HG02973 (cell line): ENCODE data around the gene ARSB.
A peak's percentile ranks its signal among the peaks of the same experiment; 100 is the strongest.
"Not testable (repeated sequence)": the region's sequence is repeated elsewhere in the genome, so short reads cannot be mapped to it uniquely, and the experiment has no call there.

Experiments used
- ATAC-seq: cut with Tn5 transposase; IDR thresholded peaks from one replicate; pipeline ENCODE4 v1.9.1; 2021; ENCODE audit warnings: moderate library complexity; ENCODE audit not compliant: unreplicated experiment

Gene ARSB

DNA sequence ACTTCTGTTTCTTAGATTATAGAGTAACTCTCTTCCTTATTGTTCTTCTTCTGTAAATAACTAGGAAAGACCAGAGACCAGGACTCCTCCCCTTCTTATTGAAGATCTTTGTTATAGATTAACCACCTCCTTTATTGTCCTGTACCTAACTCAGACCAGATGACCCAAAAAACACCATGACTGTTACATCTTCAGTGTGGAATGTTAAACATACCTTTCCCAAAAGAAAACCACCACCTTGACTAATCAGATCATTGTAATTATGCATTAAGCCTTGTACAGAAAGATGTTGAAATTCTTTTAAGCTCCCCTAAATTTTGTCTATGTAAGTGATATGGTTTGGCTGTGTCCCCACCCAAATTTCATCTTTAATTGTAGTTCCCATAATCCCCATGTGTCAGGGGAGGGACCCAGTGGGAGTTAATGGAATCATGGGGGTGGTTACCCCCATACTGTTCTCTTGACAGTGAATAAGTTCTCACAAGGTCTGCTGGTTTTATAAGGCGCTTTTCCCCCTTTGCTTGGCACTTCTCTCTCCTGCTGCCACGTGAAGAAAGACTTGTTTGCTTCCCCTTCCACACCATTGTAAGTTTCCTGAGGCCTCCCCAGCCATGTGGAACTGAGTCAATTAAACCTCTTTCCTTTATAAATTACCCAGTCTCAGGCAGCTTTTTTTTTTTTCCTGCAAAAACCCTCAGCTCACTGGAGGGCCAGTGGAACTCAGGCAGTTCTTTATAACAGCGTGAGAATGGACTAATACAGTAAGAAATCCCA, 26.3 kb downstream of the ARSB start:
- no peak for ATAC-seq

DNA sequence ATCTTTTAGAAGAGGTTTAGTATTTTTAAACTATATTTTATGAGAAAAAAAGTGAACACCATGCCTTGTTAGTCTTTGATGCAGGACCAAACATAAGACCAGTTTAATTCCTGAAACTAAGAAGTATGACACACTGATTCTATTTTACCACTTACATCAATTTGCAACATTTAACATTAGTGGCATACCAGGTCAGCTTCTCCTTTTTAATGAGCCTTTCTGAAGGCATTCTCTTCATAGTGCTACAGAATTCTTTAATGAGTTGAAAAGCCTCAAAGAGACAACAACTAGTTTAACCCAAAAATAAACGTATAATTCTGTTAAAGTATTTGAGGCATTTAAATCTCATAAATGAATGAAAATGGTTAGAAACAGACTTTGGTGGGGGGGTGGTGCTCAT, 28.2 kb downstream of the ARSB start:
- ATAC-seq: no peak

DNA sequence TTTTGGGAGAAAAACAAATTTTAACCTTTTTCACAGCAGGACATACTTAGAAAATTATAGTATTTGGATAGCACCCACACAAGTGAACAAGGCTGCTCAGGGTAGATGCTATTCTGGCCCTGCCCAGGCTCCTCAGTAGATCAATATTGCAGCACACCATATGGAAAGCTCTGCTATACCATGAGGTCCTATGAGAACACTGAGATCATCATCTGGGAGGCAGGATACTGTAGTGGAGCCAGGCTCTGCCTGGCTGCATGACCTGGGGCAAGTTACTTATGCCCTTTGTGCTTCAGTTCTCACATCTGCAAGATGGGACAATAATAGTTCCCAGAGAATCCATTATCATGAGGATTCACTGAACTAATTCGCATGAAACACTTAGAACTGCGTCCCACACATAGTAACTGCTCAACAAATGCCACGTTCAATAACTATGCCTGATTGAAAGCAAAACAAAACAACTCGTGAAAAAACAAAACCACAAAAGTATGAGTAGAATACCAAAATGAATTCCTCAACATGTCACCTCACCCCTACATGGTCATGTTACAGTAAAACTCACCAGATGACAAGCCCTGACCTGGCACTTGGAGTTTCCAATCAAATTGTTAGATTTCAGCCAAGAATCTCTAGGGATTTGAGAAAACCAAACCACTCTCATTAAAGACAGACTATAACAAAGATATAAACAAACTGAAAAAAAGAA, 31.9 kb downstream of the ARSB start:
- peak; percentile 57 for ATAC-seq

DNA sequence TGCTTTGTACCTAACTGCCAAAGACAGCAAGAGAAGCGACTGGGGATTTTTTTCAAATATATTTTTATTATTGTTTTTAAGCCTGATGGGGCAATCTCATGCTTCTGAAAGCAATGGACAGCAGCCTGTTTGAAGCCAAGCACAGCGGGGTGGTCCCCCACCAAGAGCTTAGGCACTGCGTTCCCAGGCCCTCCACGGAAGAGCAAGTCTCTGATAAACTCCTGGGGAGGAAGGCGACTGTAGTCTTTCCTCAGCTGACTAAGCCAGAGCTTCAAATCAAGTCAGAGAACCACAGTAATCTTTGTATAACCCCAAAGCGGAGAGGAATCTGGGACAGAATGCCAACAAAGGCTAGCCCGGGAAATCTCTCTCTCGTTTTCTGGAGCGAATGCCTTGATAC, 54.4 kb downstream of the ARSB start:
- no peak for ATAC-seq

DNA sequence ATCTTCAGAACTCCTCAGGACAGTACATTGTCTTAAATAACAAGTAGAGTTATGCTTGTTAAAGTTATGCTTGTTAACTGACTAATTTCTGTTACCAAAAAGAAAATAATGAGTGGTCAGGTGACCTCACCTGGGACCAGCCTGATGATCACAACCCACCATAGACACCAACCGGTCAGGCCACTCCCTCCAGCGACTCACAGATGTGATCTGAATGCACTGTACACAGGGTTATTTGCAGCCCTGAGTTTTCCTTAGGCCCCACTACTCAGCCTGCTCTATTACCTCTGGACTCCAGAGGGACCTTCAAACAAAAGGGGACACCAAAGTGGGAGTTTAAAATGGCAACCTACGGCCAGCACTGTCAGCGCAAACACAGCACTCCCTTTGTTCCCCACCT, 55.3 kb downstream of the ARSB start:
- ATAC-seq: no peak

DNA sequence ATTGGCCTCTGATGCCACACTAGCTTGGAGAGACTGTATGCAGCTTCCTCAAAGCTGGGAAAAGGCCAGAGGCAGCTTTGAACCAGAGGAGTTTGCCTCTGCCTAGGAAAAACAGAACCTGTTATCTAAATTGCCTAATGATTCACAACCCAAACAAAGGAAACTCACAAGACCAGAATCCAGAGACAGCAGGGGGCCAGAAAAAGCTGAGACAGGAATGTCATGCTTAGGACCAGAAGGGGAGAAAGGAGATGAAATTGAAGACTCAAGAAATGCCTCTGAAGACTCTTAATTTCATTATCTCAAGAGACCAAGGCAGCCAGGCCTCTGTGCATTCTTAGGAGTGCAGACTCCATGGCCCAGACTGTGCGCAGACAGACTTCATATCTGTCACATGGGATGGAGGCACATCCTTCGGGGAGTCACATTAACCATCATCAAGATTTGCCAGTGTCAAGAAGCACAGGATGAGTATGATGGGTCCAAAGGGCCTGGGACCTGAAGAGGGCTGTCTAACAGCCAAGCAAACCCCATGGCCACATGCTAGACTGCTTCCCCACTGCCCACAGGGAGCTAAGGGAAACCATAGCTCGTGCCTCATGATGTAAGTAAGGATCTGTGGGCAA, 57.3 kb downstream of the ARSB start:
- ATAC-seq: no peak

DNA sequence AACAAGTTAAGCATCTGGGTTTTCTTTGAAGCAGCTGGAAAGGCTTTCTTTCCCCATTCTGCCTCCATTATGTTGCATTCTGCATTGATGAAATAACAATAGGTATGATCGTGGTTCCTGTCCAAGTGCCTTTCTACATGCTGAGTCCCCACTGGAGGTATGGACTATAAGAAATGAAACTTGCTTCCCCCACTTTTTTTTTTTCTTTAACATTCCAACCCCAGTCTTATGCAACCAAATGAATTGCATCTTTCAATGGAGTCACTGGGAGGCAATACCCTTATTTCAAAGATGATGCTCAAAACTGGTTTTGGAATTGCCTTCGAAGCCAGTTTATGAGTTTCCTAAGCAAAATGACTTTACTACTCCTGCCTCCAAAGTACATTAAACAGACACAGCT, 58.9 kb downstream of the ARSB start:
- ATAC-seq: no peak

DNA sequence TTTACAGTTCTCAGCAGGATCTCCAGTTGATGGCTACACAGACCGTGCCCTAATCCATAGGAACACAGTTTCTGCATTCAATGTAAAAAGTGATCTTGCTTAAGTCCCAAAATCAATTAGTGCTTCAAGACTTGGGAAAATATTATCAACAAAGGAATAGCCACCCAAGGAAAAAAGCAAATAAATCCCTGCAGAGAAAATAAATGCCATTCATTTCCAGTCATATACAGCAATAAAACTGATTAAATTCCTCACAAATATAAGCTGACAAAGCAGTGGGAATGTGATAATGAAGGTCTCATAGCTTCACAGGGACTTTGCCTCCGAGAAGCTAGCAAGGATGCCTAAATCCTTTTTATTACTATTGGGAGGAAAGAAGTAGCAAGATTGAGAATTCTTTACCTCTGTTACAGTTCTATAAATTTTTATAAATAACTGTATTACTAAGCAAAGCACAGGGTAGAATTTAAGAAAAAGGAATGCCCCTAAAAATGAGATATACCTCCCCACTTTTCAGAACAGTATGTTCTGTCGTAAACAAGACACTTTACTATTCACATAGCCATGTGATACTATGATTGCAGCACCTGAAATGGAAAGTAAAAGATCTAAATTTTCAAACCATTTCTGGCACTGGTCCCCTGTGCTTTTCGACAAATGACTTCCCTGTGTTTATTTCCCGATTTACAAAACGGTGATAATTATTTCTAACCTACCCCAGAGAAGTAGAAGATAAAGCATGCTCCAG, 59.8 kb downstream of the ARSB start:
- no peak for ATAC-seq

DNA sequence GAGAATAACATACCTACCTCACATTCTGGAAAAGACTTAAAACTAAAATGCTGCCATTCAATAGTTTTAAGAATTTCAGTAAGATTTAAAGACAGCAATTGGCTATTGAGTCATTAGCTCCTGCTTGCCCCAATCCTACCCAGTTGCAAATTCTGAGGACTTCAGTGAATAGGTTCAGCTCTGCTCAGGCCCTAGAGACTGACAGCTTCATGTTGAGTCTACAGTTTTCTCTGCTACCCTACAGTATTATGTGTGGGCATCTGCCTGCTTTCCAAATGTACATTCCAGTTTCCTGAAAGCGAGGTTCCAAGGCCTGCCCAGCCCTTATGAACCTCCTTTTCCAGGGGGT, 61.5 kb downstream of the ARSB start:
- ATAC-seq: peak; percentile 21

DNA sequence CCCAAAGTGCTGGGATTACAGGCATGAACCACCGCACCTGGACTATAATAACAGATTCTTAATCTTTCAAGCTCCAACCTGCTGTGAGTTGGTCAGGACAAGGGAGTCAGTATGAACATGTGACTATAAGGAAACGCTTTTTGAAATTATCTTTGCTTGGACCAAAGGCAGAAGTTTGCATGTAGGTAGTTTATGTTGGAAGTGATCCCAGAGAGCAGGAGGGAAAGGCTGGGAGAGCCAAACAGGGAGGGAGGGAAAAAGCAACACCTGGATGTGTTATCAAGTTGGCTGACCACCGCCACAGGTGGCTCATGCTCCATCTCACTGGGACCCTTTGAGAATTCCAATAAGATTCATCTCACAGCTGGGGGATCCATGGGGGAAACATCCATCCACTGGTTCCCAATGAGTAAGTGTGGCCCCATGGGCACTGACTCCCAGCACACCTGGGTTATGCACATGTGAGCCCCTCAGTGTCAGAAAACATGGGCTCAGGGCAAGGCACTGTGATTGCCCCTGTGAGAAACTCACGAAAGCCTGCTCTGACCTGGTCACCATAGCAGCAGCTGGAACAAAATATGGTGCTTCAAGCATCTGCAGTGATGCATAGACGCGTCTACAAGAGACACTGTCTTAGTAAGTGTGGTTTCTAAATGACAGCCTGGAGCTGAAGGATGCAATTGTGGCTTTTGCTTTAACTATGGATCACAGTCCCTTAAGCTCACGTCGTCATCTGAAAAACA, 62.1 kb downstream of the ARSB start:
- peak; percentile 78 for ATAC-seq

DNA sequence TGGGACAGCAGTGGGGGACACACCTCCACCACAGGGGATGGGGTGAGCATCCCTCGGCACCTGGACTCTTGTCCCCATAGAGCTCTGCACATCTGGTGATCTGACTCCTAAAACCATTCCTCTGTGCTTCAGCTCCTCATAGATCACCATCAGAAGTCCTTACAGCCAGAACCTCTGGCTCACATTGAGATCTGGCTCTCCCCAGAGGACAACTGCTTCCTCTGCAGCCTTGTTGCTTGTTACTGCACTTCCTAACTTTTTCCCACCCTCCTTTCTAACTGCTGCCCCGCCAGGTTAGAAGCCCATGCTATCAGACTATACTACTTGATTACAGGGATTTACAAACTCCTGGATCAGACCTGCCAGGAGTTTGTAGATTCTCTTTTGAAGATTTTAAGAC, 64.5 kb downstream of the ARSB start:
- no peak for ATAC-seq

DNA sequence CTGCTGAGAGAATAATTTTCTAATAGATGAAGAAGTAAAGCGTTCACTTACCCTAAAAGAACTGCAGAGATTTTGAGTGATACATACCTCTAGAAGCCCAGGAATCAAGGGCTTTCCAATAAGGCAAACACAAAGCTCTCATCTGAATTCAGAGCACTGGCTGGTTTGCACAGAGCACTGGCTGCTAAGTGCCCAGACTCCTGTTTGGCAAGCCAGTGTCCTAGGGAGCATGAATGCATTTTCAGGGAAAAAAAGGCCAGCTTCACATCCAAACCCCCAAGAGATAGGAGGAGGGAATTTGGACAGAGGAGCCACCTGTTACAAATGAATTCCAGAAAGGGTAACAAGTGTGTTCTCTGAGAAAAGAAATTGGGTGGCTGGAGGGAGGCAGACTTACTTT, 65.3 kb downstream of the ARSB start:
- ATAC-seq: no peak

DNA sequence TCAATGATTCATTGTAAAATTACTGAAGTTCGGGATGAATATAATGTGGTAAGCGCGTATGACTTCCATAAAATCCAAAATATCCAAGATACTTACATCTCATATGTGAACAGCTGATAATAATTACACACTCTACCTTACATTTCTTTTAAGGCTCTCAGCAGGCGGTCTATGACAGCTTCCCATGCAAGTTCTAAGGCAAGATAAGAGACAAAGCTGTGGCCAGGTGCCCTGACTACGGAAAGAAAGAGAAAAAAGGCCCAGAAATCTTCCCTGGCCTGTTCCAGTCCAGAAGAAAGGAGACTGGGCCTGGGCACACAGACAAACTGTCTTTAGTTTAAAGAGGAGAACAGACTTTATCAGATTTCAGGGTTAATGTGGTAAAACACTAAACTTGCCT, 69.1 kb downstream of the ARSB start:
- no peak for ATAC-seq

DNA sequence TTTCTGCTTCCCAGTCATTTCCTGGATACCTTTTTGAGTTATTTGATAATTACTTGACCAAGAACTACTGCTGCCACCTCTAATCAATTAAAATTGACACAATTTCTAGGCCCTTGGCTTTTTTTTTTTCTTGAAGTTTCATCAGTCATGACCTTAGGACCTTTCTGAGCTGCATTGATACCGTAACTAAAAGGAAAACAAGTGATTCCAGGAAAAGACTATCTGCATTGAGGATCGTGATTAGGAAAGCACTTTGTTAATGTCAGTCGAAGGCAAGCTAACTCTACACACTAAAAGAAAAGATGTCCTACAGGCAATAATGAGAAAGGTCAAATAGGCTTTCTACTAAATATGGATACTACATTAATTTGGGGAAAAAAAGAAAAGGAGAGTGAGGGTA, 69.9 kb downstream of the ARSB start:
- ATAC-seq: no peak

DNA sequence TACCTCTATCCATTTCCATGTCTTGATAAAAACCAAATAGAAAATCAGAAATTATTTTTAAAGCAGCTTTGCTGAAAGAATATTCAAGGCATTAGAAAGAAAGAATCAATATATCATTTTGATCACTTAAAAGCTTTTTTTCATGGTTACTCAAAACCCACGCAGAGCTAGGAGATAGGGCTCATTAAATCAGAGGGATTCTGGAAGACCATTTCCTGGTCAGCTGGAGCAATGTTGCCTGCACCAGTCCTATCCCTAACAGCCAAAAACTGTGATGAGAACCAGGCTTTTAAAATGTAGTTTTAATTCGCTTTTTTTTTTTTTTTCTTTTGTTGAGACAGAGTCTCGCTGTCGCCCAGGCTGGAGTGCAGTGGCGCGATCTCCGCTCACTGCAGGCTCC, 72.3 kb downstream of the ARSB start:
- ATAC-seq: no peak

DNA sequence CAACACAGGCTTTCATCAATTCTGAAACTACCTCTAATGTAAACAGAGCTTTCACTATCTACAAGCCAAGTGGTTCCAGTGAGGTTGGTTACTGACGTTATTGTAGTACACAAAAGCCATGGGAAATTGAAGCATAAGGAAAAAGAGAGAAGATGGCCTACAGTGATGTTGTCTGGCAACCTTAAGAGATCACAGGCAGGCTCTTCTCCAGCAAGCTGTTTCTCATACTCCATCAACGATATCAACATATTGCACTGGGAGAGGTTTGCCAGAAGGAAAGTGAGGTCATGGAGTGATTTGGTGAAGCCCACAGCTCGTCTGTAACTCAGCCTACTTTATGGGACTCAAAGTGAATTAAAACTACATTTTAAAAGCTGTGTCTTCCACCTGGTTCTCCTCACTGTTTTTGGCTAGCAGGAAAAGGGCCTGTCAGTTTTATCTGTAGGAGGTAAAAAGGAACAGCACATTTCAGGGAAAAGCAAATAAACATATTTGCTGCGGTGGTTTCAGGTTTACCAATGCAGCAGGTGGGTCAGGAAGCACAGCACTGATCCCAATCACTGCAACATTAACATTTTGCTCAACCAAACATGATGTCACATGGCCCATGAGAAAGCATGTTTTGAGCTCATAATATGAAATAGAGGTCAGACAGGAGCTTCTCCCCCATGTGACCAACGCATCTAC, 72.9 kb downstream of the ARSB start:
- no peak for ATAC-seq

DNA sequence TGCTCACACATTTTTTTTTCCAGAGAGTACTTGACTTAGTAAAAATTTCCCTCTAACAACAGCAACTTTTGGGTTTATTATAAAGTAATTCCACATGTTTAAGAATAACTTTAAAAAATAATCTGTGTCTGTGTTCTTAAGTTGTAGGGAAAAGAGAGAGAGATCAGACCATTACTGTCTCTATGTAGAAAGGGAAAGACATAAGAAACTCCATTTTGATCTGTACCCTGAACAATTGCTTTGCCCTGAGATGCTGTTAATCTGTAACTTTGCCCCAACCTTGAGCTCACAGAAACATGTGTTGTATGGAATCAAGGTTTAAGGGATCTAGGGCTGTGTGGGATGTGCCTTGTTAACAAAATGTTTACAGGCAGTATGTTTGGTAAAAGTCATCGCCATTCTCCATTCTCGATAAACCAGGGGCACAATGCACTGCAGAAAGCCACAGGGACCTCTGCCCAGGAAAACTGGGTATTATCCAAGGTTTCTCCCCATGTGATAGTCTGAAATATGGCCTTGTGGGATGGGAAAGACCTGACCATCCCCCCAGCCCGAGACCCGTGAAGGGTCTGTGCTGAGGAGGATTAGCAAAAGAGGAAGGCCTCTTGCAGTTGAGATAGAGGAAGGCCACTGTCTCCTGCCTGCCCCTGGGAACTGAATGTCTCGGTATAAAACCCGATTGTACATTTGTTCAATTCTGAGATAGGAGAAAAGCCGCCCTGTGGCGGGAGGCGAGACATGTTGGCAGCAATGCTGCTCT, 75.7 kb downstream of the ARSB start:
- not testable (repeated sequence) for ATAC-seq

DNA sequence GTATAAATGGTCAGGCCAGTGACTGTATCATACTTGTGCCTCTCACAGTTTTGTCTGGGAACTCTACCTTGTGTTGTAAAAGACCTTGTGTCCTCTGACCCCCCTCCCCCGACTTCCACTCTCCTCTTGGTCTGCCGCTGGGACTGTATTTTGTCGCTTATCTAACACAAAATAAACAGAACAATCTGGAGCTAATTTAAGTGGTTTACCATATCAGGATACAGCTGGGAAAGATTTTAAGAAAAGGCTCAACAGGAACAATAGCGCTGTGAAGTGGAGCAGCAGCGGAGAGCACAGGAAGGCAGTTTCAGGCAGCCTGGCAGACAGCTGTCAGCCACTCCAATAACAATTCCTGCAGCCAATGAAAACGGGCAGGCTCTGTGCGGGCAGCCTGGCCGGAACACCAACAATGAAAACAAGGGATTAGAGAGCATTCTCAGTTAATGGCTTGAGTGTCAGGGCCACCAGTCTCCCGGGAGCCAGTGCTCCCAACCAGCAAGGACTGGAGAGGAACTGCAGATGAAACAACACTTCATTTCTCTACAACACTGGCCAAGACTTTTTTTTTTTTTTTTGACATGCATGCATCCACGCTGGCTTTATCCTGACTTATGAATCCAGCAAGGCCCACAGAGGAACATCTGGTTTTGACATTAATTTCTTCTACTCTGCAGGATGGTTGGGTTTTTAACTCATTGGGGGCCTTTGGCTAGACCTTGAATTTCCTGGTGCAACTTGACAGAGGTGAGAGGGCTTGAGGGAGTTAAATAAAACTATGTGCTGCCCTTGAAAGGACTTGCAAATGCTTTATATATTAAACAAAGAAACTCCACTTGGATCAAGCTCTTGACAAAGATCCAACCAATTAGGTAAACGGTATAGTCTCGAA, 76.7 kb downstream of the ARSB start:
- ATAC-seq: no peak
